HG03066 (cell line): Measurements from ENCODE around the gene ADAMTSL5.
"Not testable (repeated sequence)": the region's sequence is repeated elsewhere in the genome, so short reads cannot be mapped to it uniquely, and the experiment has no call there.

Experiments used
- ATAC-seq: cut with Tn5 transposase; IDR thresholded peaks from one replicate; pipeline ENCODE4 v1.9.1; 2021; ENCODE audit warnings: low read depth; ENCODE audit not compliant: unreplicated experiment

The ADAMTSL5 gene

GRCh38 chr19:1482361-1483130 is 30.3 kb downstream of the ADAMTSL5 start:
- ATAC-seq, result no peak

- no peak for ATAC-seq
Measured at GRCh38 chr19:1481893-1482360, 30.9 kb downstream of the ADAMTSL5 start.

GRCh38 chr19:1481224-1481892 is 31.5 kb downstream of the ADAMTSL5 start:
- no peak for ATAC-seq

GRCh38 chr19:1478934-1479707 is 33.7 kb downstream of the ADAMTSL5 start, which contains the start of gene C19orf25:
C19orf25 (minus strand) TSS chr19:1479215; CDS start chr19:1478903, 312 bp downstream.
- ATAC-seq, result peak; percentile 81

- ATAC-seq, result not testable (repeated sequence)
Measured at GRCh38 chr19:1477056-1477455, 35.8 kb downstream of the ADAMTSL5 start.

GRCh38 chr19:1475751-1476437 is 36.9 kb downstream of the ADAMTSL5 start:
- ATAC-seq, result no peak

- ATAC-seq, result no peak
Measured at GRCh38 chr19:1474765-1475351, 38.0 kb downstream of the ADAMTSL5 start.

- ATAC-seq, result no peak
Measured at GRCh38 chr19:1474011-1474764, 38.6 kb downstream of the ADAMTSL5 start.

GRCh38 chr19:1473085-1473851 is 39.6 kb downstream of the ADAMTSL5 start:
- no peak for ATAC-seq

GRCh38 chr19:1472231-1473084 is 40.4 kb downstream of the ADAMTSL5 start:
- ATAC-seq, result no peak

GRCh38 chr19:1471515-1472160 is 41.2 kb downstream of the ADAMTSL5 start:
- no peak for ATAC-seq

GRCh38 chr19:1471010-1471514 is 41.8 kb downstream of the ADAMTSL5 start:
- ATAC-seq, result no peak

- ATAC-seq, result no peak
Measured at GRCh38 chr19:1470305-1471009, 42.4 kb downstream of the ADAMTSL5 start.

GRCh38 chr19:1470055-1470304 is 42.8 kb downstream of the ADAMTSL5 start:
- ATAC-seq, result no peak

- no peak for ATAC-seq
Measured at GRCh38 chr19:1469255-1470054, 43.4 kb downstream of the ADAMTSL5 start.

- no peak for ATAC-seq
Measured at GRCh38 chr19:1468821-1469254, 44.0 kb downstream of the ADAMTSL5 start.
